NB4 (cell line): ENCODE data around the gene PCSK6.

Source experiments
- MAX ChIP-seq: IDR thresholded peaks from 2 replicates; pipeline ENCODE4 v1.6.1; 2011; ENCODE audit warnings: low read depth, low read length
- POLR2A ChIP-seq: IDR thresholded peaks from 2 replicates; pipeline ENCODE4 v1.6.1; 2011; ENCODE audit warnings: mild to moderate bottlenecking; ENCODE audit not compliant: insufficient read length; ENCODE audit errors: extremely low read depth

DNA sequence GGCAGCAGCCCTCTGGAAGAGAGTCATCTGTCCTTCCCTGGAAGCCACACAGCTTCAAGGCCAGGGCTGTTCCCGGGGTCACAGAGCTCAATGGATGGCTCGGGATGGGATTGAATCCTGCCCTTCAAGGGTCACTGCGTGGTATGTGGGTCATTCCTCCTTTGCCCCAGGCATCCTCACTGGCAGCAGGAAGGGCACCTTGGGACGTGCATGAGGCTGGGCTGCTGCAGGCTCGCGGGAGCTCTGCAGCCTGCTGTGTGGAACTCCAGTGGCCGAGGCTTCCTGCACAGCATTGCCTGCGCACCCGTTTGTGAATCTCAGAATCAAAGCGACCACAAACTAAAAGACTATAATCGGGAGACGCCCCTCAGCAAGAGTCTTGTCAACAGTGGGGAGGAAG, 60.7 kb downstream of the PCSK6 start:
- TF ChIP-seq MAX: no peak
- TF ChIP-seq POLR2A: no peak
